NCI-H82 treated with DMSO at 0.1 percent for 48 hours (cell line): Measurements from ENCODE around the gene TRAPPC2.

ENCODE experiments used
- DNase-seq: peaks from one replicate; lab custom pipeline; 2025; ENCODE audit not compliant: unreplicated experiment; lab: John Stamatoyannopoulos, UW

TRAPPC2 gene

DNA sequence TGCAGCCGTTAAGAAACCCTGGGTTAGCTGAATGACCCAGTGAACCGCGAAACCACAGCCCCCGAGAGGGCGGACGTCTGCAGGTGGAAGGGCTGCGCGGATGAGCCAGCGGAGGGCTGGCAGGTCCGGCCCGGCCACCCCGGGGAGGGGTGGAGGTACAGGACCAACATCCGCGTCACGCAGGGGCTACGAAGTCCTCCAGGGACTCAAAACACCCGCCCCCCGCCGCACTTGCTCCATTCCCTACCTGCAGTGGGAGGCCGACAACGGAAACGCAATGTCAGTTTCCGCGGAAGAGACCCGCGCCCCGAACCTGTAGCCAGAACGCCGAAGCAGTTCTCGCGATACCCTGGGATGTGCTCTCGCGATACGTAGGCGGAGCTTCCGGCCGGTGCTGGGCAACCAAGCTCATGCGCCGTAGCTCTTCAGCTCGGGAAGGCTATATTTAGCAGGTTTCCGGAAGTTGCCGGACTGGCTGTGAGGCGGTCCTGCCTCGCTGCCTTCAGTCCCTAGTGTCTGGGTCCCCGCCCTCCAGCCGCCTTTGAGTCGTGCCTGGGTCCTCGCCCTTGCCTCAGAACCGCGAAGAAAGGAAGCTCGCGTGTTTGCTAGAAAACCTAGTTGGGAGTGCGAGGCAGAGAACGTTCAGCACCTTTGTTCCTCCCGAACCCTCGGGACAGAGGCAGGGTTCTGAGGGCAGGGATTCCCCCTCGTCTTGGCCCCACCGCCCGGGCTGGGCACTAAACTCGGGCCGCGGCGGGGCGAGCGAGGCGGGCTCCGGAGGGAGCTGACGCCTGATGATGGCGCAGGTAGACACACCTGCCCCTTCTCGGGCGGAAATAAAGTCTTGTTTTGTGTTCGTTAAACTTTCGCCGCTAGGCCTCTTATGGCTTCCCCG is at the start of gene TRAPPC2, which contains the start of gene OFD1:
Gene TRAPPC2, minus strand, starts transcription at position 343 of the 895 bp plus-strand sequence. CDS start 14,657 bp downstream, outside the sequence.
Gene OFD1, plus strand, starts transcription at position 471 of the 895 bp plus-strand sequence. Its CDS starts 324 bp downstream, at position 795.
- DNase-seq, result peak; percentile 91

DNA sequence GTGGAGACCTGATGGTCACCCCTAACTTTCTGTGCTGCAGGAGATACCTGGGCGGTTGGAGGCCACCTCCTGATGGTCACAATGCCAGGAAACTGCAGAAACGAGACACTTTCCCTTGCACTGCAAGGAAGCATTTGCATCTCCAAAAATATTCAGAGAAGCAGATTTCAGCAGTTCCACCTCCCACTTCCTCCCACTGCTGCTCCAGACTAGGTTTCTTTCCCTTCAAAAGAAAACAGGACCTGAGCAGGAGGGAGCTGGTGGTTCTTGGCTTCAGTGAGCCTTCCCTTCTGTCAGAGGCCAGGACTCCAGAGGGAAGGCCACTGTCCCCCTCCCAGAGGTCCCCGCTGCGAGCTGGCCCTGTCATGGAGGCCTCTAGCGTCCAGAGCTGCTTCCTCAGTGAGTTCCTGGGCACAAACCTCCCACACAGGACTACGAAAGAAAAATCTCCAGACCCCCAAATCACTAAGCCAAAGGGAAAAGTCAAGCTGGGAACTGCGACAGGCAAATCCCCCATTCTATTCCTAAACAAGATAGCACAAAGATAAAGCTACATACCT is 46.5 kb upstream of the TRAPPC2 start:
- DNase-seq, result no peak

GRCh38 chrX:13778916-13779315 is 44.5 kb upstream of the TRAPPC2 start:
- no peak for DNase-seq

GRCh38 chrX:13776387-13776786 is 42.0 kb upstream of the TRAPPC2 start:
- DNase-seq, result no peak

- no peak for DNase-seq
Observed at GRCh38 chrX:13775837-13776236, 41.4 kb upstream of the TRAPPC2 start.

DNA sequence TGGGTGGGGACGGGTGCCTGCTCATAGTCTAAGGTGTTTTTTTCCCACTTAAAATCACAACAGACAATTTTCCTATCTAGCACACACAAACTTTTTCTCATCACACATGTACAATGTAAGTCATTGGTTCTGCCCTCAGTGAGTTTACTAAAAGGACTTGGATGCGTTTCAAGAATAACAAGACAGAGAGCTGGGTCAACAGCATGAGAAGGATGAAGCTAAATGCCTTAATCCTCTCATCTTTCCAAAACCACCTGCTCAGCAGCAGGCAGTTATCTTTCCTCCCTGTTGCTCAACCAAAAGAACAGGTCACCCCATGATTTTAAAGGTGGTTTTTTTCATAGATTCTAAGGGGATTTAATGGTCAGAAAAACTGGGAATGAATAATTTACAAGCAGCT is 40.3 kb upstream of the TRAPPC2 start:
- peak; percentile 33 for DNase-seq

DNA sequence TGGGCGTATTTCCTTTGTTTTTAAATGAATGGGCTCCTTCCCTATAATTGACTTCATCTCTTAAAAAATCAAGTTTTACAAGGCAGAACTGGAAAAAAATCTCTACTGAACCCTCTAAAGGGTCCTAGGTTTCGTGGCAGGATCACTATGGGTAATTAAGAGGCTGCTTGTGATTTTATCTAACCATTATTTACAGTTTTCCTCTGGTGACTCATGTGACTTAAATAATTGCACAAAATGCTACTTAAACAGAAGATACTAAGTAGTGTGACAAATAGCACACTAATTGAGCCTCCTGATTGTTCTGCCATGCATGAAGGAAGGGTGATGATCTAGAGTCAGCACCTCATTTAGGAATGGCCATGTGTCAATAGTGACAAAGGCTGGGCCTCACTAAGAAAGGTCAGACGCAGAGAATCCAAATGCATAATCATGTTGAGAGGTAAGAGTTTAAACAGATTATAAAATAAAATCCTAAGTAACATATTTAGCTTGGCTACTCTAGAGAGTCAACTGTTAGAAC is 35.7 kb upstream of the TRAPPC2 start:
- no peak for DNase-seq

GRCh38 chrX:13768939-13769338 is 34.5 kb upstream of the TRAPPC2 start:
- no peak for DNase-seq

- peak; percentile 48 for DNase-seq
Observed at GRCh38 chrX:13764765-13765164, 30.3 kb upstream of the TRAPPC2 start.

- no peak for DNase-seq
Observed at GRCh38 chrX:13764281-13764680, 29.9 kb upstream of the TRAPPC2 start.

GRCh38 chrX:13763489-13763888 is 29.1 kb upstream of the TRAPPC2 start:
- no peak for DNase-seq

- DNase-seq, result no peak
Observed at GRCh38 chrX:13761606-13762414, 27.4 kb upstream of the TRAPPC2 start.

GRCh38 chrX:13760426-13760825 is 26.0 kb upstream of the TRAPPC2 start:
- DNase-seq, result no peak

DNA sequence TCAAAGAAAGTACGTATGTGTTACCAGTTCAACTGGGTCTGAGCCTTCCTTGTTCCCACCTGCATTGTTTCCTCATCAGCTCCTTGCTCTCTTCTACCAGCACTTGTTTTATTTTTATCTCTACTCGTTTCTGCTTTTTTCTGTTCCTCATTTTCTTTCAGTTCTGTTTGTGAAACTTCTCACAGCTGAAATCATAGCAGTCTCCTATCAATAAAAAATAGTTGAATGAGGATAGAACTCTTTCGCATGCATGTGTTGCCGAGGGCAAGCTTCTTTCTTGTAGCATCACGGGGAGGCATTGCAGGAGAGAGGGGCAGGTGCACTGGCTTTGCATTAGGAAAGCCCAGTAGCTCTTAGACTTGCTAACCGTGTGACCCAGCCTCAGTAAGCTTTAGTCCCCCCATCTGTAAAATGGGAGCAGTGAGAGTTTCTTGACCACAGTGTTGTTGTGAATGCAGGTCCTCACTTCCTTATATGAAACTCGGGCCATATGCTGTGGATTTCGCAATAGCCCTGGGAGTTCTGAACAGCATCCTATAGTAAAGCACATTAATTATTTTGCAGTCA is 24.8 kb upstream of the TRAPPC2 start:
- no peak for DNase-seq

- no peak for DNase-seq
Observed at GRCh38 chrX:13756381-13756780, 22.0 kb upstream of the TRAPPC2 start.

DNA sequence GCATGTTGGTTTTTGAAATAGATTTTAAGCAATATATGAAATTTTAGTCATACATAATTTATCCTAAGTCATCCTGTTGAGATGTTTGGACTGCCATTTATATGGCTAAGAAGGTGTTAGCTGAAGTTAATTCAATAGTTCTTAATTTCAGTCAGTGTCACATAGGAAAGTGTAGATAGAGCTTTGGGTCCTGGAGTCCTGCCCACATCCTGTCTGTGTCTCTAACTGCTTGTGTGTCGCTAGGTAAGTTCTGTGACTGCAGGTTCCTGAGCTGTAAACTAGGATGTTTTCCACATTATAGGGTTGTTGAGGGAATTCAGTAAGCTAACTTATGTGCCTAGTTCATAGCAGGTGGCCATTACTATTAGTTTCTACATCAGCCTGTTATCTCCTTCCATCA is 20.8 kb upstream of the TRAPPC2 start:
- no peak for DNase-seq

DNA sequence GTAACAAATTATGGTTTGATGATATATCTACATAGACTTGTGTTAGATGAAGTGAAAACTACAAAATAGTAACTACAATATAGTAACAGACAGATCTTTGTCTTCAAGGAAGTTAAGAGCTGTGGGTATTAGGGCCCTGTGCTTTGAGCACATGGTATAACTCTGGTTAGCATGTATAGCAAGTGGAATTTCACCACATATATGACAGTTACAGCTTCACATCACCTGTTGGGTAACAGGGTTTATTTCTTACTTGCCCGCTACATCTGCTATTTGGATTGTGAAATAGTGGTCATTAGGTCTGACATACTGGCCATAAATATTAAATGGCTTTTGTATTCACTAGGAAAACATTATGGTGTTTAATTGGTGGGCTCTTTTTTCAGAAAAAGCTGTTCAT is 20.3 kb upstream of the TRAPPC2 start:
- DNase-seq, result no peak

- no peak for DNase-seq
Observed at GRCh38 chrX:13752646-13753045, 18.2 kb upstream of the TRAPPC2 start.

GRCh38 chrX:13752141-13752540 is 17.7 kb upstream of the TRAPPC2 start:
- DNase-seq, result no peak

- no peak for DNase-seq
Observed at GRCh38 chrX:13750812-13751211, 16.4 kb upstream of the TRAPPC2 start.

DNA sequence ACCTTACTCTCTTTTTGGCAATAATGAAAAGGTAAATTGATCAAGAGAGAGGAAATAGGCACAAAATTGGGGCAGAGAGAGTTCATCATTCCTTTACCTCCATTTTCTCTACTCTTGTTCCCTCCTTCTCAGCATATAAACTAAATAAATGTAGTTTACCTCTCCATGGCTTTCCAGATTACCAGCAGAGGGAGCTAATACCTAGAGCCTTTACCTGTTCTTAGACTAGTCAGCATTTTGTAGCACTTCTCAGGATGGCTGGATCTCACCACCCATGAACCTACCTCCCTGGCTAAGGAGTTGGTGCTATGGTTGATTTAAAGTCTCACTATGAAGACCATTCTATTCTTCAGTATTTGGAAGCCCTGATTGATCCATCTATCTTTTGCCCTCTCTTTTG is 15.8 kb upstream of the TRAPPC2 start:
- peak; percentile 4 for DNase-seq
